Gastroesophageal sphincter (tissue), 4 donors: ENCODE measurements around the gene F13B. TPM values are rescaled to one million over a fixed set of nuclear protein-coding genes. Genes with fewer than 3 reads are reported as not detected.

Experiments
- ATAC-seq: fragments of 150-250 bp; one replicate; pipeline ENCODE4 v1.9.1; 2016; ENCODE audit warnings: mild to moderate bottlenecking, moderate library complexity
- H3K27ac ChIP-seq, 4 donors: fragments of 200-600 bp; sonication (generic) in 3 of 4; 1 replicate in 3 of 4; 2 replicates in 1 of 4; pipeline ENCODE4 v1.5.1; 2016 to 2019
- H3K27me3 ChIP-seq: fragments of 200-600 bp; sonication (generic); one replicate; pipeline ENCODE4 v1.5.1; 2019
- H3K36me3 ChIP-seq, 2 donors: fragments of 200-600 bp; sonication (generic); one replicate each; pipeline ENCODE4 v1.5.1; 2019; ENCODE audit warnings: control low read depth in 1 of 2
- H3K4me1 ChIP-seq, 3 donors: fragments of 200-600 bp; sonication (generic); 1 replicate in 2 of 3; 2 replicates in 1 of 3; pipeline ENCODE4 v1.5.1; 2016 to 2019; ENCODE audit warnings: control low read depth in 2 of 3
- H3K4me3 ChIP-seq, 2 donors: fragments of 200-600 bp; sonication (generic); one replicate each; pipeline ENCODE4 v1.5.1; 2019; ENCODE audit warnings: mild to moderate bottlenecking in 1 of 2, moderate library complexity in 1 of 2
- H3K9me3 ChIP-seq, 3 donors: fragments of 200-600 bp; sonication (generic); one replicate each; pipeline ENCODE4 v1.5.1; 2017 to 2019; ENCODE audit warnings: control low read depth in 2 of 3
- CTCF ChIP-seq, 4 experiments: fragments of 200-600 bp in 2 of 4; fragments of 450-650 bp in 2 of 4; sonication (generic) in 1 of 4; IDR thresholded peaks; one replicate each; pipeline ENCODE4 v1.5.1; 2017 to 2019; ENCODE audit warnings: antibody characterized with exemption in 4 of 4, mild to moderate bottlenecking in 2 of 4, moderate library complexity in 2 of 4
- EP300 ChIP-seq: sonication (generic); formaldehyde crosslinking; IDR thresholded peaks from one replicate; pipeline ENCODE4 v1.6.1; 2017; ENCODE audit warnings: antibody characterized with exemption, mild to moderate bottlenecking
- POLR2A ChIP-seq, 2 donors: fragments of 450-650 bp; IDR thresholded peaks; one replicate each; pipeline ENCODE4 v1.6.1; 2017; ENCODE audit warnings: antibody characterized with exemption in 2 of 2, mild to moderate bottlenecking in 2 of 2, moderate library complexity in 1 of 2
- POLR2AphosphoS5 ChIP-seq: sonication (generic); formaldehyde crosslinking; IDR thresholded peaks from one replicate; pipeline ENCODE4 v1.6.1; 2017; ENCODE audit warnings: antibody characterized with exemption
- WGBS, 2 donors: methylation state at CpG; one replicate each; pipeline ENCODE4 v1.1.5; 2018; ENCODE audit warnings: low coverage in 1 of 2; 5-methylcytosine and 5-hydroxymethylcytosine counted together
- total RNA-seq, 4 donors: library from RNA; depleted of rRNA; stranded (reverse); fragments of >200 nt; gene quantifications; one replicate each; pipeline ENCODE4 v1.1.0, GENCODE V29; 2016

The F13B gene
- total RNA-seq, 4 donors from 2014 or later: not detected

DNA sequence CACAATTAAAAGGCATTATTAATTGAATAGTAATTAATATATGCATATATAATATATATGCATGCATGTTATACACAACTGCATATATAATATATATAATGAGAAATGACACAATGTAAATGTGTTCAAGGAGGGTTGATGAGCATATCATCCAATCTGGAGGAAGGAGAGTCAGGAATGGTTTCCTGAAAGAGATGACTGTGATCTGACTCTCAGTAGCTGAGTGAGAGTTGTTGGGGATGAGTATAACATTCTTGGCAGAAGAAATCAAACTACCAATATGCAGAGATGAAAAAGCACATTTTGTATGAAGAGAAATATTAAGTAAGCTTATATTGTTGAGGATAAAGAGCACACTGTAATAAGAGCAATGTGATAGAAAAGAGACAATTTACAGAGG is 37.3 kb downstream of the F13B start:
- Histone ChIP-seq H3K27ac (no peak overlapping the region), H3K27me3 (no peaks in the 10 kb centered on the region), H3K36me3 (no peaks in the 10 kb centered on the region), H3K9me3 (no peaks in the 10 kb centered on the region), H3K4me1 (no peaks in the 10 kb centered on the region), H3K4me3 (no peak overlapping the region)
- no peak for TF ChIP-seq POLR2AphosphoS5
- ATAC-seq: no peak

GRCh38 chr1:197027359-197027758 is 39.7 kb downstream of the F13B start:
- no peaks in the 10 kb centered on the region for H3K9me3 ChIP-seq
- WGBS, 2 donors: 83 to 92% methylated on average over 1 to 4 of the region's 6 CpGs
- H3K4me1 ChIP-seq: no peaks in the 10 kb centered on the region
- no peak overlapping the region for H3K27ac ChIP-seq
- no peaks in the 10 kb centered on the region for H3K27me3 ChIP-seq
- ATAC-seq: no peak
- no peak overlapping the region for H3K4me3 ChIP-seq
- H3K36me3 ChIP-seq: no peaks in the 10 kb centered on the region
- no peak for TF ChIP-seq CTCF (IDR thresholded peaks at IDR 0.05)
- TF ChIP-seq POLR2A (IDR thresholded peaks at IDR 0.05): no peak
- TF ChIP-seq EP300: no peak
- TF ChIP-seq POLR2AphosphoS5: no peak

GRCh38 chr1:197024460-197024859 is 42.6 kb downstream of the F13B start:
- no peak overlapping the region for H3K4me3 ChIP-seq
- H3K9me3 ChIP-seq: no peaks in the 10 kb centered on the region
- H3K27me3 ChIP-seq: no peaks in the 10 kb centered on the region
- WGBS, 2 donors: 0 to 30% methylated on average over 1 of the region's 1 CpG
- no peak for ATAC-seq
- no peak for TF ChIP-seq POLR2A (IDR thresholded peaks at IDR 0.05)
- H3K36me3 ChIP-seq: no peaks in the 10 kb centered on the region
- no peaks in the 10 kb centered on the region for H3K4me1 ChIP-seq
- H3K27ac ChIP-seq: no peak overlapping the region

- no peak for ATAC-seq
- H3K4me3 ChIP-seq: no peak overlapping the region
- H3K9me3 ChIP-seq: no peaks in the 10 kb centered on the region
- 23 to 30% methylated on average over 3 to 4 of the region's 4 CpGs for WGBS, 2 donors
- H3K27ac ChIP-seq: no peak overlapping the region
- no peak for TF ChIP-seq CTCF (IDR thresholded peaks at IDR 0.05)
- TF ChIP-seq POLR2AphosphoS5: no peak
- no peak for TF ChIP-seq POLR2A (IDR thresholded peaks at IDR 0.05)
- TF ChIP-seq EP300: no peak
- no peaks in the 10 kb centered on the region for H3K36me3 ChIP-seq
- H3K4me1 ChIP-seq: no peaks in the 10 kb centered on the region
- H3K27me3 ChIP-seq: no peaks in the 10 kb centered on the region
Measured at GRCh38 chr1:197021716-197022115, 45.3 kb downstream of the F13B start.

- no peak for ATAC-seq
- WGBS, 2 donors: 61 to 77% methylated on average over 4 to 7 of the region's 8 CpGs
- H3K27me3 ChIP-seq: no peaks in the 10 kb centered on the region
Measured at GRCh38 chr1:197017558-197018146, 49.4 kb downstream of the F13B start.

More at GRCh38 chr1:197017558-197018146, 49.4 kb downstream of the F13B start:
- TF ChIP-seq POLR2A (IDR thresholded peaks at IDR 0.05) (no peak), POLR2AphosphoS5 (no peak), EP300 (no peak), CTCF (IDR thresholded peaks at IDR 0.05) (no peak)
- Histone ChIP-seq H3K36me3 (no peaks in the 10 kb centered on the region), H3K4me1 (no peaks in the 10 kb centered on the region), H3K9me3 (no peaks in the 10 kb centered on the region), H3K27ac (no peak overlapping the region), H3K4me3 (no peak overlapping the region)
